ENCODE data around the gene ZNF438.
"Not testable (repeated sequence)": the region's sequence is repeated elsewhere in the genome, so short reads cannot be mapped to it uniquely, and the experiment has no call there.

The ZNF438 gene

DNA sequence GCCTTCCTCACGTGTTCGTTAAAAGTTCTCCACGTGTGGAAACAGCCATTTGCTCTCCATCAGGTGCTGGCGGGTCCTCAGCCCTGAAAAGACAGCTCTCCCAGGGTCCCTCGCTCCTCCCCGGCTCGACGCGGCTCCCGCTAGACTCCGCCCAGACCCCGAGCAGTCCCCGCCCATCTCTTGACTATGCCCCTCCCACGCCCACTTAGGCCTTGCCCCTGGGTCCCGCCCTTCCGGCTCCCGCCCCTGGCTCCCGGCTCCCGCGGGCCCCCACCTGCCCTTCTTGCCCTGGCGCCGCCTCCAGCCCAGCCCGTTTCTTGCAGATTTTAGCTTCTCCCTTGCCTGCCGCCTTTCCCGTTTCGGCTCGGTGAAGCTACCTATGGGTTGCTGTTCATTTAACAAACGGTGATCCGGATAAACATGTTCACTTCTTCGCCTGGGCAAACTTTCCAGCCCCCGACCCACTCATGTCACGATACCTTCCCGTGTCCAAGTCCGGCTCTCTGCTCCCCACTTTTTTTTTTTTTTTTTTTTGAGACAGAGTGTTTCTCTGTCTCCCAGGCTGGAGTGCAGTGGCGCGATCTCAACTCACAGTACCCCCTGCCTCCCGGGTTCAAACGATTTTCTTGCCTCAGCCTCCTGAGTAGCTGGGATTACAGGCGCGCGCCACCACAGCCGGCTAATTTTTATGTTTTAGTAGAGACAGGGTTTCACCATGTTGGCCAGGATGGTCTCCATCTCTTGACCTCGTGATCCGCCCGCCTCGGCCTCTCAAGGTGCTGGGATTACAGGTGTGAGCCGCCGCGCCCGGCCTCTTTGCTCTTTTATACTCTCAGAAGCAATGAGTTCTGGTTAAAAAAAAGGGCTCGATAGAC is 830 bp upstream of the ZNF438 start:
- Histone ChIP-seq H3K4me1 (ENCODE audit: control insufficient read depth in 5 of 5, insufficient read depth in 5 of 5, low read length in 5 of 5) (peaks cover 4 to 48% (median 36%) of the 10 kb centered on the region in 5 donors), H3K27me3 (ENCODE audit: control insufficient read depth in 5 of 5, insufficient read depth in 4 of 5, low read length in 5 of 5) (no peaks in the 10 kb centered on the region), H3K4me3 (ENCODE audit: low read depth in 1 of 5, low read length in 5 of 5) (peak overlapping the region; percentile 70 to 89 (median 83)), H3K9me3 (ENCODE audit: control insufficient read depth in 5 of 5, low read length in 5 of 5) (peaks cover 0 to 3% (median 0%) of the 10 kb centered on the region in 5 donors), H3K9ac (ENCODE audit: low read length in 5 of 5) (peak overlapping the region; percentile 89 to 97 (median 92)), H3K27ac (ENCODE audit: low read depth, low read length) (peak overlapping the region; percentile 99), H3K36me3 (ENCODE audit: control insufficient read depth in 5 of 5, insufficient read depth in 5 of 5, low read length in 5 of 5) (no peaks in the 10 kb centered on the region)

DNA sequence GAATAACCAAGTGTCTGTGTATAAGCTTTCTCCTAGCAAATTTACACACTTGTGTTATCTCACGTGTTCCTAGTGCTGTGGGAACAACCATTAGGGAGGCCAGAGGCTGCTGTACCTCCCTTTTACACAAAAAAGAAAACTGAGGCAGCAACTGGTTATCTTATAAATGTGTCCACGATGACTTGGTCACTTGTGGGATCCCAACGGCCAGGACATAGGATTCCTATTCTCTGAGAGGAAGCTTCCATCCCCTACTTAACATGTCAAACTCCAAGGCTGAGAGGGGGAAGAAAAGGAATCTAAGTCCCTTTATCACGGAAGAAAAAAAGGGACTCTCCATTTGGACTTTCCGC is 484 bp downstream of the ZNF438 start:
- H3K27me3 ChIP-seq (ENCODE audit: control insufficient read depth in 5 of 5, insufficient read depth in 4 of 5, low read length in 5 of 5): no peaks in the 10 kb centered on the region
- H3K9ac ChIP-seq (ENCODE audit: low read length in 5 of 5): peak overlapping the region; percentile 48 to 97 (median 89)
- H3K27ac ChIP-seq (ENCODE audit: low read depth, low read length): peak overlapping the region; percentile 99
- H3K4me1 ChIP-seq (ENCODE audit: control insufficient read depth in 5 of 5, insufficient read depth in 5 of 5, low read length in 5 of 5): peaks cover 4 to 48% (median 36%) of the 10 kb centered on the region in 5 donors
- H3K4me3 ChIP-seq (ENCODE audit: low read depth in 1 of 5, low read length in 5 of 5): peak overlapping the region; percentile 70 to 87 (median 79)
- H3K36me3 ChIP-seq (ENCODE audit: control insufficient read depth in 5 of 5, insufficient read depth in 5 of 5, low read length in 5 of 5): no peaks in the 10 kb centered on the region
- H3K9me3 ChIP-seq (ENCODE audit: control insufficient read depth in 5 of 5, low read length in 5 of 5): no peaks in the 10 kb centered on the region

DNA sequence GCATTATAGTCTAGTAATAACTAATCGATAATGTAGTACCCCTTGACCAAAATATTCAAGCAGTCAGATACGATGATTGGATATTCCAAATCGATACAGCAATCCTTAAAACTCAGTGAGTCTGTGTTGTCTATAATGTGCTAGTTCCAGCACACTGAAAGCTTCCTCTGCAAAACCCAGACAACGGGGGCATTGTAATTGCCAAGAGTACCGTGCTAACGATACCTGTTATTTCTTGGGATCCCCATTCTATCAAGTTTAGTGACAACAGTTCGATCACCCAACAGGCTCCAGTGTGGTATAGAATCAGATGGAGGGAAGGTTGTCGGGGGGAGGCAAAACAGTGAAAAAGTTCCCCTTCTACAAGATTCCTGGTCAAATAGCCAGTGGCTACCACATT is 865 bp downstream of the ZNF438 start:
- Histone ChIP-seq H3K27ac (ENCODE audit: low read depth, low read length) (peak overlapping the region; percentile 99), H3K27me3 (ENCODE audit: control insufficient read depth in 5 of 5, insufficient read depth in 4 of 5, low read length in 5 of 5) (no peaks in the 10 kb centered on the region), H3K4me3 (ENCODE audit: low read depth in 1 of 5, low read length in 5 of 5) (peak overlapping the region; percentile 70 to 87 (median 79)), H3K36me3 (ENCODE audit: control insufficient read depth in 5 of 5, insufficient read depth in 5 of 5, low read length in 5 of 5) (no peaks in the 10 kb centered on the region), H3K9ac (ENCODE audit: low read length in 5 of 5) (peak overlapping the region; percentile 48 to 97 (median 89)), H3K4me1 (ENCODE audit: control insufficient read depth in 5 of 5, insufficient read depth in 5 of 5, low read length in 5 of 5) (peaks cover 4 to 48% (median 36%) of the 10 kb centered on the region in 5 donors), H3K9me3 (ENCODE audit: control insufficient read depth in 5 of 5, low read length in 5 of 5) (no peaks in the 10 kb centered on the region)

DNA sequence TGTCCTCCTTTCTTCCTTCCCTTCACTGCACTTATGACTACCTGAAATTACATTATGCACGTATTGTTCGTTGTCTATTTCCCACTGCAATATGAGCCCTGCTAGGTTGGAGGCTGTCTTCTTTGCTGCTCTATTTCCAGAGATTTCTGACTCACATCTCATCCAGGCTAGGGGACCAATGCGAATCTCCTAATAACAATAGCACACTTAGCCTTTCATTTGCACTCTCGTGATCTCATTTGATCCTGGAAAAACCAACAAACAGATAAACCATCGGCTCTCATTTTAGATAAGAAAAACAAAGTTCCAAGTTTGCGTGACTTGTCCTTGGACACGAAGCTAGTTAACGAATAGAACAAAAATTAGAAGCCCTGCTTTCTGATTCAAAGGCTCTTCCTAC is 1.4 kb downstream of the ZNF438 start:
- Histone ChIP-seq H3K27ac (ENCODE audit: low read depth, low read length) (no peak overlapping the region), H3K36me3 (ENCODE audit: control insufficient read depth in 5 of 5, insufficient read depth in 5 of 5, low read length in 5 of 5) (no peaks in the 10 kb centered on the region), H3K9me3 (ENCODE audit: control insufficient read depth in 5 of 5, low read length in 5 of 5) (no peaks in the 10 kb centered on the region), H3K9ac (ENCODE audit: low read length in 5 of 5) (peak overlapping the region in 1 of 5 donors; percentile 97), H3K4me3 (ENCODE audit: low read depth in 1 of 5, low read length in 5 of 5) (peak overlapping the region in 2 of 5 donors; percentile 79 to 87), H3K4me1 (ENCODE audit: control insufficient read depth in 5 of 5, insufficient read depth in 5 of 5, low read length in 5 of 5) (peaks cover 4 to 51% (median 40%) of the 10 kb centered on the region in 5 donors), H3K27me3 (ENCODE audit: control insufficient read depth in 5 of 5, insufficient read depth in 4 of 5, low read length in 5 of 5) (no peaks in the 10 kb centered on the region)

DNA sequence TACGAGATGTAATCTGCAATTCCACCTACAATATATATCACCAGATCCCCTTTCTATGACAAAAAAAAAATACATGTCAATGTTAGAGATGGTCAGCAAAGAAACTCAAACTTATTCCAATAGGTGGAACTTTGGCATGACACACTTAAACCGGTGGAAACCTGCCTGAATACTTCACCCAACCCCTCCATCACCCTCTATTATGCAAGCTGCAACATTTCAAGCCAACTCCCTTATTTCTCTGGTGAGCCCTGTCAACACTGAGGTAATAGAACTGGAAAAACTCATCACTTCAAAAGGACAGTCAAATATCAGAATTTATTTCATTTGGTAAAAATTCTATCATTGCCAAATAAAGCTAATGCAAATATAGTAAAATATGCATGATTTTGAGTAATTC is 3.6 kb downstream of the ZNF438 start:
- Histone ChIP-seq H3K4me1 (ENCODE audit: control insufficient read depth in 5 of 5, insufficient read depth in 5 of 5, low read length in 5 of 5) (peaks cover 4 to 48% (median 38%) of the 10 kb centered on the region in 5 donors), H3K4me3 (ENCODE audit: low read depth in 1 of 5, low read length in 5 of 5) (no peak overlapping the region), H3K36me3 (ENCODE audit: control insufficient read depth in 5 of 5, insufficient read depth in 5 of 5, low read length in 5 of 5) (no peaks in the 10 kb centered on the region), H3K9me3 (ENCODE audit: control insufficient read depth in 5 of 5, low read length in 5 of 5) (no peaks in the 10 kb centered on the region), H3K27ac (ENCODE audit: low read depth, low read length) (no peak overlapping the region), H3K27me3 (ENCODE audit: control insufficient read depth in 5 of 5, insufficient read depth in 4 of 5, low read length in 5 of 5) (no peaks in the 10 kb centered on the region), H3K9ac (ENCODE audit: low read length in 5 of 5) (no peak overlapping the region)

DNA sequence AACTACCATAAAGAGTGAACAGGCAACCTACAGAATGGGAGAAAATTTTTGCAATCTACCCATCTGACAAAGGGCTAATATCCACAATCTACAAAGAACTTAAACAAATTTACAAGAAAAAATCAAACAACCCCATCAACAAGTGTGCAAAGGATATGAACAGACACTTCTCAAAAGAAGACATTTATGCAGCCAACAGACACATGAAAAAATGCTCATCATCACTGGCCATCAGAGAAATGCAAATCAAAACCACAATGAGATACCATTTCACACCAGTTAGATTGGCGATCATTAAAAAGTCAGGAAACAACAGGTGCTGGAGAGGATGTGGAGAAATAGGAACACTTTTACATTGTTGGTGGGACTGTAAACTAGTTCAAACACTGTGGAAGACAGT is 5.4 kb downstream of the ZNF438 start:
- H3K27ac ChIP-seq (ENCODE audit: low read depth, low read length); H3K27me3 ChIP-seq (ENCODE audit: control insufficient read depth in 5 of 5, insufficient read depth in 4 of 5, low read length in 5 of 5); H3K9me3 ChIP-seq (ENCODE audit: control insufficient read depth in 5 of 5, low read length in 5 of 5); H3K9ac ChIP-seq (ENCODE audit: low read length in 5 of 5); H3K36me3 ChIP-seq (ENCODE audit: control insufficient read depth in 5 of 5, insufficient read depth in 5 of 5, low read length in 5 of 5); H3K4me3 ChIP-seq (ENCODE audit: low read depth in 1 of 5, low read length in 5 of 5): not testable (repeated sequence)
- peaks cover 4 to 48% (median 34%) of the 10 kb centered on the region in 5 donors for H3K4me1 ChIP-seq (ENCODE audit: control insufficient read depth in 5 of 5, insufficient read depth in 5 of 5, low read length in 5 of 5)

DNA sequence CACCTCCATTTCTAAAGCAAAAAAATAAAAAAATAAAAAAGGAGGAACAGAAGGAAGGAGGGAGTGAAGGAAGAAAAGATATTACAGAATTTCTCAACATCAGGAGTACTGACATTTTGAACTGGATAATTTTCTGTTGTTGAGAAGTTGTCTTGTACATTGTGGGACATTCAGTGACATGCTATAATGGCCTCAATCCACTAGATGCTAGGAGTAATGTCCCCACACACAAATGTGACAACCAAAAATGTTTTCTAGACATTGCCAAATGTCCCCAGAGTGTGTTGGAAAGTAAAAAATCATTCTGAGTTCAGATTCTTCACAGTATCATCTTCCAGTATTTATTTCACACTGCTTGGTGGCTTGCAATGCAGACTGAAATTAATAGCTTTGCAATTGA is 6.5 kb downstream of the ZNF438 start:
- Histone ChIP-seq H3K27me3 (ENCODE audit: control insufficient read depth in 5 of 5, insufficient read depth in 4 of 5, low read length in 5 of 5) (no peaks in the 10 kb centered on the region), H3K27ac (ENCODE audit: low read depth, low read length) (no peak overlapping the region), H3K9me3 (ENCODE audit: control insufficient read depth in 5 of 5, low read length in 5 of 5) (no peaks in the 10 kb centered on the region), H3K9ac (ENCODE audit: low read length in 5 of 5) (peak overlapping the region in 2 of 5 donors; percentile 47 to 57), H3K4me3 (ENCODE audit: low read depth in 1 of 5, low read length in 5 of 5) (no peak overlapping the region), H3K36me3 (ENCODE audit: control insufficient read depth in 5 of 5, insufficient read depth in 5 of 5, low read length in 5 of 5) (no peaks in the 10 kb centered on the region), H3K4me1 (ENCODE audit: control insufficient read depth in 5 of 5, insufficient read depth in 5 of 5, low read length in 5 of 5) (peaks cover 0 to 41% (median 25%) of the 10 kb centered on the region in 5 donors)

DNA sequence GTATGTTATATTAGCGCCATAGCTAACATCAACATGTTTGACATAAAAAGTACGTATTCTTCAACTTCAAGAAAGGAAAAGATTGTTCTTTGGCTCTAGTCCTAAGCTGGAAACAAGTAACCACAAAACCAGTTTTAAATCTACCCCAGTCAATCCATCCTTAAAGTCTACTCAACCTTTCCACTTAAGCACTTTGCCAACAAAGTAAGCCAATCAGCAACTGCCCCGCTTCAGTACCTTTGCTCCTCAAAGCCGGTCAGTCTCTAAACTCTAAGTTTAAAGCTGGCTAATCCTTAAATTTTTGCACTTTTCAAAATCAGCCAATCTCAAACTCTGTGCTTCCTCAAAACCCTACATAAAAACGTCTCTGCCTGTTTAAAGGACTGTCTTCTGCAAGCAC is 8.1 kb downstream of the ZNF438 start:
- peaks cover 0 to 40% (median 29%) of the 10 kb centered on the region in 5 donors for H3K4me1 ChIP-seq (ENCODE audit: control insufficient read depth in 5 of 5, insufficient read depth in 5 of 5, low read length in 5 of 5)
- H3K9ac ChIP-seq (ENCODE audit: low read length in 5 of 5): no peak overlapping the region
- no peaks in the 10 kb centered on the region for H3K36me3 ChIP-seq (ENCODE audit: control insufficient read depth in 5 of 5, insufficient read depth in 5 of 5, low read length in 5 of 5)
- H3K9me3 ChIP-seq (ENCODE audit: control insufficient read depth in 5 of 5, low read length in 5 of 5): no peaks in the 10 kb centered on the region
- no peak overlapping the region for H3K27ac ChIP-seq (ENCODE audit: low read depth, low read length)
- H3K4me3 ChIP-seq (ENCODE audit: low read depth in 1 of 5, low read length in 5 of 5): no peak overlapping the region
- H3K27me3 ChIP-seq (ENCODE audit: control insufficient read depth in 5 of 5, insufficient read depth in 4 of 5, low read length in 5 of 5): no peaks in the 10 kb centered on the region

DNA sequence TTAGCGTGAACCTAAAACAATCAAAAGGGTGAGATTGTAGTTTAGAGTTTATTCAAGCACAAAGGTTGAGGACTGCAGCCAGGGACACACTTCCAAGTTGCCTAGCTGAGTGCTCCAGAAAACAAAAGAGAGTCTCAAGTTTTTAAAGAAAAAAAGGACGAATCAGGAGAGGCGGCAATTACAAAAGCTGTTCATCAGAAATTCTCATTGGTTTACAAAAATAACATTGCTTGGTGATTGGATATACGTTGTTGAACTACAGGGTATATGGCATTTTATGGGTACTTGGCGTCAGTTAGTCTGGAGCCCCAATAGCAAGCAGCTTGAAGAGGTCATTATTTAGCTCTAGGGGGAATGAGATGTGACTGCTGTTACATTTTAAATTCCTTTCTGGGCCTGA is 11.5 kb downstream of the ZNF438 start:
- Histone ChIP-seq H3K9me3 (ENCODE audit: control insufficient read depth in 5 of 5, low read length in 5 of 5) (no peaks in the 10 kb centered on the region), H3K4me3 (ENCODE audit: low read depth in 1 of 5, low read length in 5 of 5) (peak overlapping the region in 1 of 5 donors; percentile 12), H3K36me3 (ENCODE audit: control insufficient read depth in 5 of 5, insufficient read depth in 5 of 5, low read length in 5 of 5) (no peaks in the 10 kb centered on the region), H3K9ac (ENCODE audit: low read length in 5 of 5) (peak overlapping the region in 1 of 5 donors; percentile 59), H3K27ac (ENCODE audit: low read depth, low read length) (peak overlapping the region; percentile 69), H3K4me1 (ENCODE audit: control insufficient read depth in 5 of 5, insufficient read depth in 5 of 5, low read length in 5 of 5) (peaks cover 0 to 42% (median 27%) of the 10 kb centered on the region in 5 donors), H3K27me3 (ENCODE audit: control insufficient read depth in 5 of 5, insufficient read depth in 4 of 5, low read length in 5 of 5) (no peaks in the 10 kb centered on the region)

DNA sequence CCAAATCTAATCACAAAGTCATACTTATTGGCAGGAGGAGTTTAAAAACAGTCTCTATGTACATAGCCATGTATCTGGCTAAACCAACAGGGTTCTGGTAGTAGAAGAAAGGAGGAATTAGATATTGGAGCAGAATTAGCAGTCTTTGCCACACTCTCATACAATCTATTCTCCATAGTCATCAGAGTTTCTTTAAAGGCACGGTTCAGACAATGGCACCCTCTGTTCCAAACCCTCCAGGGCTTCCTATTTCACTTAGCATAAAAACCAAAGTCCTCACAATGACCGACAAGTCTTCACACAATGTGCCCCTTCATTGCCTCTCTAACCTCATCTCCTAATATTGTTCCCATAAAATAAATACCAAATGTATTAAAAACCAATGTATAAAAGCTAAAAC is 12.7 kb downstream of the ZNF438 start:
- Histone ChIP-seq H3K9ac (ENCODE audit: low read length in 5 of 5) (no peak overlapping the region), H3K36me3 (ENCODE audit: control insufficient read depth in 5 of 5, insufficient read depth in 5 of 5, low read length in 5 of 5) (no peaks in the 10 kb centered on the region), H3K27me3 (ENCODE audit: control insufficient read depth in 5 of 5, insufficient read depth in 4 of 5, low read length in 5 of 5) (no peaks in the 10 kb centered on the region), H3K9me3 (ENCODE audit: control insufficient read depth in 5 of 5, low read length in 5 of 5) (no peaks in the 10 kb centered on the region), H3K4me1 (ENCODE audit: control insufficient read depth in 5 of 5, insufficient read depth in 5 of 5, low read length in 5 of 5) (peaks cover 0 to 35% (median 22%) of the 10 kb centered on the region in 5 donors), H3K4me3 (ENCODE audit: low read depth in 1 of 5, low read length in 5 of 5) (no peak overlapping the region), H3K27ac (ENCODE audit: low read depth, low read length) (peak overlapping the region; percentile 43)

Data from subcutaneous abdominal adipose tissue (tissue), 5 donors.